NCI-H2107 treated with DMSO at 0.1 percent for 48 hours (cell line): ENCODE results near the gene ZSWIM5.

ENCODE experiments used
- DNase-seq: peaks from one replicate; lab custom pipeline; 2025; ENCODE audit not compliant: unreplicated experiment; lab: John Stamatoyannopoulos, UW

ZSWIM5 gene

GRCh38 chr1:45035631-45036301 is 170.6 kb downstream of the ZSWIM5 start:
- DNase-seq: no peak

GRCh38 chr1:45033356-45033755 is 173.0 kb downstream of the ZSWIM5 start:
- DNase-seq: no peak

- DNase-seq: peak; percentile 56
These were observed 173.6 kb downstream of the ZSWIM5 start for GRCh38 chr1:45032837-45033236.

GRCh38 chr1:45026446-45026845 is 180.0 kb downstream of the ZSWIM5 start:
- DNase-seq: no peak

GRCh38 chr1:45023663-45024062 is 182.7 kb downstream of the ZSWIM5 start:
- no peak for DNase-seq

GRCh38 chr1:45018599-45019230 is 187.7 kb downstream of the ZSWIM5 start:
- peak; percentile 58 for DNase-seq

- DNase-seq: no peak
These were observed 189.6 kb downstream of the ZSWIM5 start for GRCh38 chr1:45016767-45017166.

- no peak for DNase-seq
These were observed 190.2 kb downstream of the ZSWIM5 start for GRCh38 chr1:45016090-45016697.

- DNase-seq: no peak
These were observed 190.7 kb downstream of the ZSWIM5 start for GRCh38 chr1:45015683-45016082.

- peak; percentile 84 for DNase-seq
These were observed 191.9 kb downstream of the ZSWIM5 start for GRCh38 chr1:45014321-45015028.

GRCh38 chr1:45013551-45014209 is 192.7 kb downstream of the ZSWIM5 start:
- no peak for DNase-seq

GRCh38 chr1:45012639-45013278 is 193.6 kb downstream of the ZSWIM5 start:
- peak; percentile 45 for DNase-seq

GRCh38 chr1:45011837-45012638 is 194.4 kb downstream of the ZSWIM5 start, which contains the start of gene UROD:
Gene UROD (plus strand): TSS chr1:45012254. CDS start chr1:45012266, 12 bp downstream.
- DNase-seq: peak; percentile 97

- peak; percentile 86 for DNase-seq
These were observed 195.3 kb downstream of the ZSWIM5 start, which contains the start of gene HECTD3 for GRCh38 chr1:45010855-45011811. Gene HECTD3 (minus strand): TSS chr1:45011324. CDS start chr1:45011257, 67 bp downstream.

- peak; percentile 41 for DNase-seq
These were observed 196.2 kb downstream of the ZSWIM5 start for GRCh38 chr1:45009956-45010854.

GRCh38 chr1:45009296-45009865 is 197.0 kb downstream of the ZSWIM5 start:
- no peak for DNase-seq

GRCh38 chr1:45008516-45008915 is 197.9 kb downstream of the ZSWIM5 start:
- DNase-seq: no peak
